GM18507 (cell line): ENCODE measurements around the gene NCAPD2.
A peak's percentile ranks its signal among the peaks of the same experiment; 100 is the strongest.

Experiments used
- DNase-seq: peaks from one replicate; pipeline ENCODE4 v3.0.0; 2011; ENCODE audit warnings: low read depth; ENCODE audit not compliant: insufficient read length; ENCODE audit errors: extremely low spot score
- FAIRE-seq: peaks from 2 replicates; lab custom pipeline; 2011; peaks lifted over from hg19 to GRCh38; lab: Jason Lieb, UNC

The NCAPD2 gene, protein sequence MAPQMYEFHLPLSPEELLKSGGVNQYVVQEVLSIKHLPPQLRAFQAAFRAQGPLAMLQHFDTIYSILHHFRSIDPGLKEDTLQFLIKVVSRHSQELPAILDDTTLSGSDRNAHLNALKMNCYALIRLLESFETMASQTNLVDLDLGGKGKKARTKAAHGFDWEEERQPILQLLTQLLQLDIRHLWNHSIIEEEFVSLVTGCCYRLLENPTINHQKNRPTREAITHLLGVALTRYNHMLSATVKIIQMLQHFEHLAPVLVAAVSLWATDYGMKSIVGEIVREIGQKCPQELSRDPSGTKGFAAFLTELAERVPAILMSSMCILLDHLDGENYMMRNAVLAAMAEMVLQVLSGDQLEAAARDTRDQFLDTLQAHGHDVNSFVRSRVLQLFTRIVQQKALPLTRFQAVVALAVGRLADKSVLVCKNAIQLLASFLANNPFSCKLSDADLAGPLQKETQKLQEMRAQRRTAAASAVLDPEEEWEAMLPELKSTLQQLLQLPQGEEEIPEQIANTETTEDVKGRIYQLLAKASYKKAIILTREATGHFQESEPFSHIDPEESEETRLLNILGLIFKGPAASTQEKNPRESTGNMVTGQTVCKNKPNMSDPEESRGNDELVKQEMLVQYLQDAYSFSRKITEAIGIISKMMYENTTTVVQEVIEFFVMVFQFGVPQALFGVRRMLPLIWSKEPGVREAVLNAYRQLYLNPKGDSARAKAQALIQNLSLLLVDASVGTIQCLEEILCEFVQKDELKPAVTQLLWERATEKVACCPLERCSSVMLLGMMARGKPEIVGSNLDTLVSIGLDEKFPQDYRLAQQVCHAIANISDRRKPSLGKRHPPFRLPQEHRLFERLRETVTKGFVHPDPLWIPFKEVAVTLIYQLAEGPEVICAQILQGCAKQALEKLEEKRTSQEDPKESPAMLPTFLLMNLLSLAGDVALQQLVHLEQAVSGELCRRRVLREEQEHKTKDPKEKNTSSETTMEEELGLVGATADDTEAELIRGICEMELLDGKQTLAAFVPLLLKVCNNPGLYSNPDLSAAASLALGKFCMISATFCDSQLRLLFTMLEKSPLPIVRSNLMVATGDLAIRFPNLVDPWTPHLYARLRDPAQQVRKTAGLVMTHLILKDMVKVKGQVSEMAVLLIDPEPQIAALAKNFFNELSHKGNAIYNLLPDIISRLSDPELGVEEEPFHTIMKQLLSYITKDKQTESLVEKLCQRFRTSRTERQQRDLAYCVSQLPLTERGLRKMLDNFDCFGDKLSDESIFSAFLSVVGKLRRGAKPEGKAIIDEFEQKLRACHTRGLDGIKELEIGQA (N-terminal part only)

DNA sequence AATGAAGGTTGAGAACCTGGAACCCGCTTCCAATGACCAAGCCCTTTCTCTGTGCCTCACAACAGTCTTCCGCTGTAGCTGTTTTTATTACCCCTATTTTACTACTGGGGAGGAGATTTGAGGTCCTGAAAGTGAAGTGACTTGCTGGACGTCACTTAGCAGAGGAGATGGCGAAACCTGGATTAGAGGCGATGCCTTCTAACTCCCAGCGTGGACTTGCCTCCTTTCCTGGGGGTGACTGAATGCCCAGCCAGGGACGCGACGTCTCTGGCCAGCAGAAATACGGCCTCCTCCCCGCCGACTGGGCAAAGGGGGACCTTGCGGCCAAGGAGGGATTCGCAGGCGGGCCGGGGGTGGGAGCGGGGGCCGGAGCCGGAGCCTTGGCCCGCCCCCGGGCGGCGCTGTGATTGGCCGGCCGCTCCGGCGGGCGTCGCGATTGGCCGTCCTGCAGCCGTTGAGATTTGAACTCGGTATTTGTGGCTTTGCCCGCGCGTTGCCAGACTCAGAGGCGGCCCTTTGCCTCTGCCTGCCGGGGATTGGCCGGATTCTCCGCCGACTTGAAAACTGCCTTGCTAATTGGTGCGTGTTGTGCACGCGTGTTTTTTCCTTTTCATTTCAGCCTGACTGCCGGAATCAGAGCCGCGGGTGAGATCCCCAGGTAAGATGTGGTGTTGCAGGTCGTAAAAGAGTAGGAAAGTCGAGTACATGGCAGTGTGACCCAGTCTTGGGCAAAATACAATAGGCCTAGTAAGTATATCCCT, at the start of gene NCAPD2:
NCAPD2 (plus strand) TSS at position 606 of the 761 bp plus-strand sequence. CDS start 997 bp downstream, outside the sequence.
- FAIRE-seq (peak; percentile 93), DNase-seq (peak; percentile 86)

DNA sequence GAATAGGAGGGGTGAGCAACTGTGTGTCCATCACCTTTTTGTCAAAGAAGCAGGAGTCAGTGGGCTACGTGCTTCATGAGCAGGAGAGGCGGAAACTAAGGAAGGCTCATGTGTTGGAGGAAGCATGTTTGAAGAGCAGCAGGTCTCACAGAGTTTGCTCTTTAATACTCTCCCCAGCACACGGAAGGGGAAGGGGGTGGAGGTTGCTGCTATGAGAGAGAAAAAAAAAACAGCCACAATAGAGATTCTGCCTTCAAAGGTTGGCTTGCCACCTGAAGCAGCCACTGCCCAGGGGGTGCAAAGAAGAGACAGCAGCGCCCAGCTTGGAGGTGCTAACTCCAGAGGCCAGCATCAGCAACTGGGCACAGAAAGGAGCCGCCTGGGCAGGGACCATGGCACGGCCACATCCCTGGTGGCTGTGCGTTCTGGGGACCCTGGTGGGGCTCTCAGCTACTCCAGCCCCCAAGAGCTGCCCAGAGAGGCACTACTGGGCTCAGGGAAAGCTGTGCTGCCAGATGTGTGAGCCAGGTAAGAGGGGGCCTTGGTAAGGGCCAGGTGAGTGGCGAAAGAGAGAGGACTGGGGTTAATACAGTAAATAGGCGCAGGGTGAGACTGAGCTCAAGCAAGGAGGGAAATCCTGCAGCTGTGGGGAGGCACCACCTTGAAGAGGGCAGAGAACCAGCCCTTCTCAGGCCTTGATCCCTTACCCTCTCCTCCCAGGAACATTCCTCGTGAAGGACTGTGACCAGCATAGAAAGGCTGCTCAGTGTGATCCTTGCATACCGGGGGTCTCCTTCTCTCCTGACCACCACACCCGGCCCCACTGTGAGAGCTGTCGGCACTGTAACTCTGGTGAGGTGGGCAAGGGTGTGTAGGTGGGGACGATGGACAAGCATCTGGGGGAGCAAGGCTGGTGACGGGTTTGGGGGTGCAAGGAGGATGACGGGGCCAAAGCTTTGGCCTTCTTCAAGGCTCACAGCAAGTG, 48.9 kb upstream of the NCAPD2 start, which contains the start of gene CD27:
CD27 (plus strand) TSS at position 252 of the 985 bp plus-strand sequence; CDS start at position 393, 141 bp downstream.
- FAIRE-seq: peak; percentile 83

DNA sequence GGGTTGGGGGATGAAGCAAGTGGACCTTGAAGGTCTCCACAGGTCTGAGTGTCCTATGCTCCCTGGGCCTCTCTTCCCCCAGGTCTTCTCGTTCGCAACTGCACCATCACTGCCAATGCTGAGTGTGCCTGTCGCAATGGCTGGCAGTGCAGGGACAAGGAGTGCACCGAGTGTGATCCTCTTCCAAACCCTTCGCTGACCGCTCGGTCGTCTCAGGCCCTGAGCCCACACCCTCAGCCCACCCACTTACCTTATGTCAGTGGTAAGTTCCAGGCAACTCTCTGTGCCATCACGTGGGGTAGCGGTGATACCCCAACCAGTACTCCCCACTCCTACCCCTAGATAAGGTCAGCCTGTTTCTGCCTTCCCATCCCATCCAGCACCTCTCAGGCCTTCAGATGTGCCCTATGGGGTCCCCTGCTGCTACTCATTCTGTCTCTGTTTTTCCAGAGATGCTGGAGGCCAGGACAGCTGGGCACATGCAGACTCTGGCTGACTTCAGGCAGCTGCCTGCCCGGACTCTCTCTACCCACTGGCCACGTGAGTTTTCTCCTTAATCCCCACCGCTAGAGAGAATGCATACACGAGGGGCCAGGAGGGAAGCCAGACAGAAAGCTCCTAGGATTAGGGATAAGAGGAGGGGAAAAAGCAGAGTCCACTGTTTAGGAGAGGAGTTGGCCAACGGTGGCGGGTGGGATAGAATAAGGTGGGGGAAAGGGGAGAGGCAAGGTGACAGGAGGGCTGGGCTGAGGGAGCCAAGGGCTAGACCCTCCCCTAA, 43.6 kb upstream of the NCAPD2 start:
- DNase-seq (no peak), FAIRE-seq (no peak)

More for the DNA sequence above, 48.9 kb upstream of the NCAPD2 start, which contains the start of gene CD27:
- DNase-seq: no peak

DNA sequence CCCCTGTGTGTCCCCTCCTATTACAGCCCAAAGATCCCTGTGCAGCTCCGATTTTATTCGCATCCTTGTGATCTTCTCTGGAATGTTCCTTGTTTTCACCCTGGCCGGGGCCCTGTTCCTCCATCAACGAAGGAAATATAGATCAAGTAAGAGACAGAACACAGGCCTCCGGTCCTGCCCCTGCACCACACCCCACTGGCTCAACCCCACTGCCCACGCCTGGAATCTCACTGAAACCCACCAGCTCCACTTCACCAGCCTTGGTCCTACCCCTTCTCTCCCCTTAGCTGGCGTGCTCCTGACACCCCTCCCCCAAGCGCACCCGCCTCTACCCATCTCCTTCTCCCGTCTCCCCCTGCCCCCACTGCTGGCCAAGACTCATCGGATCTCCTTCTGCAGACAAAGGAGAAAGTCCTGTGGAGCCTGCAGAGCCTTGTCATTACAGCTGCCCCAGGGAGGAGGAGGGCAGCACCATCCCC, 43.0 kb upstream of the NCAPD2 start:
- DNase-seq (no peak), FAIRE-seq (no peak)

DNA sequence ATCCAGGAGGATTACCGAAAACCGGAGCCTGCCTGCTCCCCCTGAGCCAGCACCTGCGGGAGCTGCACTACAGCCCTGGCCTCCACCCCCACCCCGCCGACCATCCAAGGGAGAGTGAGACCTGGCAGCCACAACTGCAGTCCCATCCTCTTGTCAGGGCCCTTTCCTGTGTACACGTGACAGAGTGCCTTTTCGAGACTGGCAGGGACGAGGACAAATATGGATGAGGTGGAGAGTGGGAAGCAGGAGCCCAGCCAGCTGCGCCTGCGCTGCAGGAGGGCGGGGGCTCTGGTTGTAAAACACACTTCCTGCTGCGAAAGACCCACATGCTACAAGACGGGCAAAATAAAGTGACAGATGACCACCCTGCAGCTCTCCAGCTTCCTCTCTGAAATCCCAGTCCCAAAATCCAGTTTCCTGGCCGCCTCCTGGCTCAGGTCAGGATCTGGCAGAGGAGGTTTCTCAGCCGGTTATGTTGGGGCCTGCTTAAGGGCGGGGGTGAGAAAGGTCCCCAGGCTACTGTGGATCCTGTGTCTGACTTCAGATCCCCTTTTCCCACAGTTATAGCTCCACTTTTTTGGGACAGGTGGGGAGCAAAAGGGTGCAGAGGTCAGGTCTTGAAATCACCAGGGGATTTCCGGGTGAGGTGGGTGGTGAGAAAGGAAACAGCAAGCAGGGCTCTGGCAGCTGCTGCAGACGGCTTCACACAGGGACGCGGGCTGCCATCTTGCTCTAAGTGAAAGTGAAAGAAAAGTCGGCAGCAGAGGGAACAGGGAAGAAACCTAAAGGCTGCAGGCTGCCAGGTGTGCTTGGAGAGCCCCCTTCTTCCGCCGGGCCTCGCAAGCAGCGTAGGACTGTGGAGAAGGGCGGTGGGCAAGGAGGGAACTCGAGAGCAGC, 42.3 kb upstream of the NCAPD2 start, which contains the start of gene TAPBPL:
TAPBPL (plus strand) TSS at position 695 of the 897 bp plus-strand sequence. CDS start 207 bp downstream, outside the sequence.
- DNase-seq: peak; percentile 65

DNA sequence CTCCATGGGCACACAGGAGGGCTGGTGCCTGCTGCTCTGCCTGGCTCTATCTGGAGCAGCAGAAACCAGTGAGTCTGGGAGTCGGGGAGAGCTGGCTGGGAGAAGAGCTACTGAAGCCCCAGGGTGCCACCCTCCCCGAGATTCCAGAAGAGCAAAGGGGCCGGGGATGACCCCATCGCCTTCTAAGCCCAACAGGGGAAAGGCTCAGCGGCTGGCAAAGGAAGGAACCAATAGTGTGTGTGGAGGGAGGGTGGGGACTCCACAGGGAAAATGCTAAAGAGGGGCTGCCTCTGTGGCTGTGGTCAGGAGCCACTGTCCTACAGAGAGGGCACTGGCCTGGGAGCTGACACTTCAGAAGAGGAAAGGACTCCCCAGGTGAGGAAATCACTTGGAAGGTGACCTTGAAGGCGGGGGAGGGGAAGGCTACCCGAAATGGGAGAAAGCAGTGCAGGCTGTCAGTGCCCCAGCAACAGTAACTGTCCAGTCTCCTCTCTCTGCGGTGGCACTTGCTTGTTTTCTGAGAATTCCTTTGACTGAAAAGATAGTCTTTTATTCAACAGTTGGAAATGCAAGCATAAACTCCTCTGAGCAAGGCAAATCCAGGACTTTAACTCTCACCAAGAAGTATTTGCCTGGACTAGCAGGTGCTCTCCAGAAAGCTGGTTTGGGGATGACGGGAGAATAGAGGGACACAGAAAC, 41.5 kb upstream of the NCAPD2 start:
- FAIRE-seq (peak; percentile 76), DNase-seq (no peak)

More for the DNA sequence above, 42.3 kb upstream of the NCAPD2 start, which contains the start of gene TAPBPL:
- FAIRE-seq: peak; percentile 96

DNA sequence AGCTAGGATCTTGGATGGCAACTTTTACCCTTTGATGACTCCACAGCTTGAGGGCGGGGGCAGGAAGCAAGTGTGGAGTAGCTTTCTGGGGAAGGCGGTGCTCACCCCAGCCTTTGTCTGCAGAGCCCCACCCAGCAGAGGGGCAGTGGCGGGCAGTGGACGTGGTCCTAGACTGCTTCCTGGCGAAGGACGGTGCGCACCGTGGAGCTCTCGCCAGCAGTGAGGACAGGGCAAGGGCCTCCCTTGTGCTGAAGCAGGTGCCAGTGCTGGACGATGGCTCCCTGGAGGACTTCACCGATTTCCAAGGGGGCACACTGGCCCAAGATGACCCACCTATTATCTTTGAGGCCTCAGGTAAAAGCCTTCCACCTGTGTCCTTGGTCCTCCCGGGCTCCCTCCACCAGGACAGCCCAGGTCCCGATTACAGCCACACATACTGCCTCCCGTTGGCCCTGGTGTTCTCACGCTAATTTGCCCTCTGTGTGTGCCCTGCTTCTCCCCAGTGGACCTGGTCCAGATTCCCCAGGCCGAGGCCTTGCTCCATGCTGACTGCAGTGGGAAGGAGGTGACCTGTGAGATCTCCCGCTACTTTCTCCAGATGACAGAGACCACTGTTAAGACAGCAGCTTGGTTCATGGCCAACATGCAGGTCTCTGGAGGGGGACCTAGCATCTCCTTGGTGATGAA, 40.8 kb upstream of the NCAPD2 start:
- no peak for FAIRE-seq

DNA sequence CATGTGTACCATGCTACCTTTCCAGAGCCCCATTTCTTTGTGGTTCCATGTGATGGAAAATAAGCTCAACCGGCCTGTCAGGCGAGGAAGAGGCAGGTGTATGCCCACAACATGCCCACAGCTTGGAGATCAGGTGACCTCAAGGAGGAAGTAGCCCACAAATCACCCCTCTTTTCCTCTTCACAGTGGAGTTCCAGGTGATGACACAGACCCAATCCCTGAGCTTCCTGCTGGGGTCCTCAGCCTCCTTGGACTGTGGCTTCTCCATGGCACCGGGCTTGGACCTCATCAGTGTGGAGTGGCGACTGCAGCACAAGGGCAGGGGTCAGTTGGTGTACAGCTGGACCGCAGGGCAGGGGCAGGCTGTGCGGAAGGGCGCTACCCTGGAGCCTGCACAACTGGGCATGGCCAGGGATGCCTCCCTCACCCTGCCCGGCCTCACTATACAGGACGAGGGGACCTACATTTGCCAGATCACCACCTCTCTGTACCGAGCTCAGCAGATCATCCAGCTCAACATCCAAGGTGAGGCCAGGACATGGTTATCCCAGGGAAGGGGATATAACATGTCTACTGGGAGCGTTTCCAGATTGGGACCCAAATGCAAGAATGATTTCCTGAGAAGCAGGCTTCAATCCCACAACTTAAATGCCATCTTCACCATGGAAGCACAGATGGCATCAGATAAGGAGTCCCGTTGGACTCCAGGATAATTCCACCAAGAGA, 36.5 kb upstream of the NCAPD2 start:
- DNase-seq (no peak), FAIRE-seq (no peak)

More for the DNA sequence above, 40.8 kb upstream of the NCAPD2 start:
- DNase-seq: no peak

DNA sequence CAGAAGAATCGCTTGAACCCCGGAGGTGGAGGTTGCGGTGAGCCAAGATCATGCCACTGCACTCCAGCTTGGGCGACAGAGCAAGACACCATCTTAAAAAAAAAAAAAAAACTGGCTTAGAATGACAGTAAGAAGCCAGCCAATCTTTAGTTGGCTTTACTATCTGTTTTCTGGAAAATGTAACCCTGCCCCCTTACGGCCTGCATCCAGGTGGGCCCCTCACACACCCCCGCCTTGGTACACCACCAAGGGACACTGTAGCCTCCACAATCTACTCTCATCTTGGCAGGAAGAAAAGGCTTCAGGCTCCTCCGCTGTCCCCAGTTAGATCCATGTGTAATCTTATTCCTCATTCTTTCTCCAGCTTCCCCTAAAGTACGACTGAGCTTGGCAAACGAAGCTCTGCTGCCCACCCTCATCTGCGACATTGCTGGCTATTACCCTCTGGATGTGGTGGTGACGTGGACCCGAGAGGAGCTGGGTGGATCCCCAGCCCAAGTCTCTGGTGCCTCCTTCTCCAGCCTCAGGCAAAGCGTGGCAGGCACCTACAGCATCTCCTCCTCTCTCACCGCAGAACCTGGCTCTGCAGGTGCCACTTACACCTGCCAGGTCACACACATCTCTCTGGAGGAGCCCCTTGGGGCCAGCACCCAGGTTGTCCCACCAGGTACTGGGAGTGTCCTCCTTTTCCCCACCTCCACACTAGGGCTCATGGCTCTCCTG, 35.5 kb upstream of the NCAPD2 start:
- no peak for DNase-seq
- no peak for FAIRE-seq

DNA sequence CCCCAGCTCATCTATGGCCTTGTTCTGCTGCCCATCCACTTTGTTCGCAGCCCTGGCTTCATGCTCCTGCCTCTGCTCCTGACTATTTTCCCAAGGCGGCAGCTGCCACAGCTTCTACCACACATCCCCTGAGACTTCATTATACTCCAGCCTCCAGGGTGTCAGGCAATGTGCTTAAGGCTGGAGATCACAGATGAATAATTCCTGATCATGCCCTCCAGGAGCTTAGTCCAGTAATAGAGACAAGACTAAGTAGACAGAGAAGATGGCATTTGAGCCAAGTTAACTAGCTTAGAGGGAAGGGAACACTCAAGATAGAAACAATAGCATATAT, 34.9 kb upstream of the NCAPD2 start:
- DNase-seq: no peak
- no peak for FAIRE-seq

DNA sequence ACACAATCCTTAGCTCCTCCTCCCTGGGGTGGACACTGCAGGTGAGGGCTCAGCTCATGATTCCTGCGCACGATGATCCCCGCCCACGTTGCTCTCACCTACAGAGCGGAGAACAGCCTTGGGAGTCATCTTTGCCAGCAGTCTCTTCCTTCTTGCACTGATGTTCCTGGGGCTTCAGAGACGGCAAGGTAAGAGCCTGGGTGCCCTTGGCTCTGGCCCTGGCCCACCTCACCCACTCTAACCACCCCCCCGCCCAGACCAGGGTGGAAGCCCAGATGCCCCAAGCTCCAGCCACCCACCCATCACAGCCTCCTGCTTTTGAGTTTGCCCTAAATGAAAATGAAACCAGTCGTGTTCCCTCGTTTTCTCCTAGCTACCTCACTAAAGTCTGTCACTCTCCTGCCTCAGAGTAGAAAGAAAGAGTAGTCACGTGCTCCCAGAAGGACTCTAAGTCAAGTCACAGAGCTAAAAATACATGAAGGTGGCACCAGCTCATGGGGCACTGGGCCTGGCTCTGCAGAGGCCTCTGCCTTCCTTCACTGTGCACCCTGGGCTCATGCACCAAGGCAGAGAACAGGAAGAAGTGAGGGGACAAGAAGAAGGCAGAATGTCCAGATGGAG, 33.0 kb upstream of the NCAPD2 start:
- no peak for DNase-seq
- no peak for FAIRE-seq

DNA sequence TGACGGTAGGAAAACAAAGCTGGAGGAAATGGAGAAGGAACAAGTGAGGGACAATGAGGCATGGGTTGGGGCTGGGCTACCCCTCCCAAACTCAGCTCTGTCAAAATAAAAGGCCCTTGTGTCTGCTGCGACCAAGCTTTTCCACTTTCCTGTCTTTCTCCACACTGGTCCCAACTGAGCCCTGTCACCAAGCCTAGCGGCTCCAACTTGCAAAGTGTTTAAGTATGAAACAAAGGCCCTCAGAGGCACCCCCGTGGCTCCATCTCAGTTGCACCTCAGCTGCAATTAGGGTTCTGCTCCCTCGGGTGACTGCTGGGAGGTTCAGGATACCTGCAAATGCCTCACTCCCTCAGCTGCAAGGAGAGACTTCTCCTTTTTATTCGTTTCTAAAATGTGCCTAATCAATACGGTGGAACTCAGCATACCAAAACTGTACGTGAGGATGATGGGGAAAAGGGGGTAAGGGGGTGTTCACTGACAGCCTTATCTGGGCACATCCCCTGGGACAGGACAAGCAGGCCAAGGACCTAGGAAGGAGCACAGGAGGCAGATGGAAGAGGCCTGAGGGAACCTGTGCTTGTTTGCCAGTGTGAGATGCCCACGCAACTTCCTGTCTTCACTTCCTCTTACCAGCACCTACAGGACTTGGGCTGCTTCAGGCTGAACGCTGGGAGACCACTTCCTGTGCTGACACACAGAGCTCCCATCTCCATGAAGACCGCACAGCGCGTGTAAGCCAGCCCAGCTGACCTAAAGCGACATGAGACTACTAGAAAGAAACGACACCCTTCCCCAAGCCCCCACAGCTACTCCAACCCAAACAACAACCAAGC, 32.3 kb upstream of the NCAPD2 start:
- DNase-seq (peak; percentile 77), FAIRE-seq (peak; percentile 100)
